Measurements from ENCODE around the gene CD300A.
"Not testable (repeated sequence)": the region's sequence is repeated elsewhere in the genome, so short reads cannot be mapped to it uniquely, and the experiment has no call there.

The CD300A gene

DNA sequence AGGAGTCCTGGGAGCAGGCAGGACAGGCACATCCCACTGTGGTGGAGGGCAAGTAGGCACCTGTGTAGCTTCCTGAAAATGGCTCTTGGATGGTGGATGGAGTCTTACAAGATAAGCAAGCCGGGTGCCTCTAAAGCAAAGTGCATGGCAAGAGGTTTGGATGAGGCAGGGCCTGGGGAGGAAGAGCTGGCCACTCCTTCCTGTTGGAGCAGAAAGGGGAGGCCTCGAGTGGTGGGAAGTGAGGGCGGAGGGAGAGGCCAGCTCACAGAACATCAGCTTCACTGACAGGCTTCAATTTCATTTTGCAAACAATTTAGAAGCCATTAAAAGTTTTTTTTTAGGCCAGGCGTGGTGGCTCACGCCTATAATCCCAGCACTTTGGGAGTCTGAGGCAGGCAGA lies 31.0 kb downstream of the CD300A start:
- Histone ChIP-seq H3K9ac (ENCODE audit: insufficient read length, low read depth) (no peak overlapping the region), H3K9me3 (ENCODE audit: insufficient read depth, low read length) (no peaks in the 10 kb centered on the region), H3K4me1 (ENCODE audit: insufficient read depth, insufficient read length) (no peaks in the 10 kb centered on the region), H3K4me3 (ENCODE audit: insufficient read length, low read depth) (no peak overlapping the region), H3K27me3 (ENCODE audit: insufficient read depth, insufficient read length) (no peaks in the 10 kb centered on the region), H3K36me3 (ENCODE audit: insufficient read depth, insufficient read length, low read length) (no peaks in the 10 kb centered on the region)
- no peak for TF ChIP-seq SUZ12 (IDR thresholded peaks at IDR 0.05; ENCODE audit: extremely low read depth, insufficient read depth, insufficient read length)
- no peak for DNase-seq (ENCODE audit: low read depth, low spot score)

- no peak overlapping the region for H3K4me3 ChIP-seq (ENCODE audit: insufficient read length, low read depth)
- no peak for TF ChIP-seq YY1 (IDR thresholded peaks at IDR 0.05; ENCODE audit: insufficient read depth, insufficient read length)
- no peak for TF ChIP-seq ZNF274 (IDR thresholded peaks at IDR 0.05; ENCODE audit: low read depth, low read length)
- TF ChIP-seq SUZ12 (IDR thresholded peaks at IDR 0.05; ENCODE audit: extremely low read depth, insufficient read depth, insufficient read length): no peak
Observed at GRCh38 chr17:74499992-74500391, 33.6 kb downstream of the CD300A start.

DNA sequence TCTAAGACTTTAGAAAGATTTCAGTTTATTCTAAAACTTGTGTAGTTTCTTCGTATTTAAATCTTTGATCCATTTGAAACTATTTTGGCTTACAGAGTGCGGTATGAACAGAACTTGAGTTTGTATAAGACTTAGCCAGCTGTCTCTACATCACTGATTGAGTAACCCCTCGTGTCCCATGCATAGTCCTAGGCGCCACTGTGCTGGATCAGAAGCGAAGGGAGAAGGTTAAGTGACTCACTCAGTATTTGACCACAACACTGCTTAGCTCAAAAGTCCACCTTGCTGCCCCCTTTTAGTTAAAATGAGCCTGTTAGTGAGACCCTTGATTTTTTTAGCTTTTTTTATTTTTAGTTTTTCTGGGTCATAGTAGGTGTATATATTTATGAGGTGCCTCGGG lies 36.4 kb downstream of the CD300A start:
- Histone ChIP-seq H3K36me3 (ENCODE audit: insufficient read depth, insufficient read length, low read length) (no peaks in the 10 kb centered on the region), H3K9ac (ENCODE audit: insufficient read length, low read depth) (no peak overlapping the region), H3K4me1 (ENCODE audit: insufficient read depth, insufficient read length) (no peaks in the 10 kb centered on the region), H3K27me3 (ENCODE audit: insufficient read depth, insufficient read length) (no peaks in the 10 kb centered on the region), H3K4me3 (ENCODE audit: insufficient read length, low read depth) (no peak overlapping the region), H3K9me3 (ENCODE audit: insufficient read depth, low read length) (no peaks in the 10 kb centered on the region)
- DNase-seq (ENCODE audit: low read depth, low spot score): no peak
- TF ChIP-seq SUZ12 (IDR thresholded peaks at IDR 0.05; ENCODE audit: extremely low read depth, insufficient read depth, insufficient read length) (no peak), ZNF274 (IDR thresholded peaks at IDR 0.05; ENCODE audit: low read depth, low read length) (no peak), YY1 (IDR thresholded peaks at IDR 0.05; ENCODE audit: insufficient read depth, insufficient read length) (no peak)

More at GRCh38 chr17:74499992-74500391, 33.6 kb downstream of the CD300A start:
- no peak for DNase-seq (ENCODE audit: low read depth, low spot score)
- Histone ChIP-seq H3K36me3 (ENCODE audit: insufficient read depth, insufficient read length, low read length) (no peaks in the 10 kb centered on the region), H3K9me3 (ENCODE audit: insufficient read depth, low read length) (no peaks in the 10 kb centered on the region), H3K27me3 (ENCODE audit: insufficient read depth, insufficient read length) (no peaks in the 10 kb centered on the region), H3K4me1 (ENCODE audit: insufficient read depth, insufficient read length) (no peaks in the 10 kb centered on the region), H3K9ac (ENCODE audit: insufficient read length, low read depth) (no peak overlapping the region)

GRCh38 chr17:74503949-74504348 lies 37.5 kb downstream of the CD300A start:
- H3K9me3 ChIP-seq (ENCODE audit: insufficient read depth, low read length); H3K9ac ChIP-seq (ENCODE audit: insufficient read length, low read depth); H3K4me3 ChIP-seq (ENCODE audit: insufficient read length, low read depth); H3K4me1 ChIP-seq (ENCODE audit: insufficient read depth, insufficient read length); DNase-seq (ENCODE audit: low read depth, low spot score); H3K27me3 ChIP-seq (ENCODE audit: insufficient read depth, insufficient read length); H3K36me3 ChIP-seq (ENCODE audit: insufficient read depth, insufficient read length, low read length): not testable (repeated sequence)

GRCh38 chr17:74508156-74508555 lies 41.7 kb downstream of the CD300A start:
- DNase-seq (ENCODE audit: low read depth, low spot score): no peak
- Histone ChIP-seq H3K4me3 (ENCODE audit: insufficient read length, low read depth) (no peak overlapping the region), H3K4me1 (ENCODE audit: insufficient read depth, insufficient read length) (no peaks in the 10 kb centered on the region)

GRCh38 chr17:74512036-74512435 lies 45.6 kb downstream of the CD300A start:
- H3K36me3 ChIP-seq (ENCODE audit: insufficient read depth, insufficient read length, low read length): no peaks in the 10 kb centered on the region
- no peak overlapping the region for H3K4me3 ChIP-seq (ENCODE audit: insufficient read length, low read depth)
- peaks cover 16% of the 10 kb centered on the region for H3K9me3 ChIP-seq (ENCODE audit: insufficient read depth, low read length)
- H3K4me1 ChIP-seq (ENCODE audit: insufficient read depth, insufficient read length): no peaks in the 10 kb centered on the region
- TF ChIP-seq SUZ12 (IDR thresholded peaks at IDR 0.05; ENCODE audit: extremely low read depth, insufficient read depth, insufficient read length) (no peak), ZNF274 (IDR thresholded peaks at IDR 0.05; ENCODE audit: low read depth, low read length) (no peak), YY1 (IDR thresholded peaks at IDR 0.05; ENCODE audit: insufficient read depth, insufficient read length) (no peak)
- no peak for DNase-seq (ENCODE audit: low read depth, low spot score)
- H3K27me3 ChIP-seq (ENCODE audit: insufficient read depth, insufficient read length): peaks cover 3% of the 10 kb centered on the region
- H3K9ac ChIP-seq (ENCODE audit: insufficient read length, low read depth): no peak overlapping the region

More at GRCh38 chr17:74508156-74508555, 41.7 kb downstream of the CD300A start:
- TF ChIP-seq ZNF274 (IDR thresholded peaks at IDR 0.05; ENCODE audit: low read depth, low read length) (no peak), SUZ12 (IDR thresholded peaks at IDR 0.05; ENCODE audit: extremely low read depth, insufficient read depth, insufficient read length) (no peak), YY1 (IDR thresholded peaks at IDR 0.05; ENCODE audit: insufficient read depth, insufficient read length) (no peak)
- H3K9me3 ChIP-seq (ENCODE audit: insufficient read depth, low read length): no peaks in the 10 kb centered on the region
- no peak overlapping the region for H3K9ac ChIP-seq (ENCODE audit: insufficient read length, low read depth)
- no peaks in the 10 kb centered on the region for H3K36me3 ChIP-seq (ENCODE audit: insufficient read depth, insufficient read length, low read length)
- peaks cover 3% of the 10 kb centered on the region for H3K27me3 ChIP-seq (ENCODE audit: insufficient read depth, insufficient read length)

DNA sequence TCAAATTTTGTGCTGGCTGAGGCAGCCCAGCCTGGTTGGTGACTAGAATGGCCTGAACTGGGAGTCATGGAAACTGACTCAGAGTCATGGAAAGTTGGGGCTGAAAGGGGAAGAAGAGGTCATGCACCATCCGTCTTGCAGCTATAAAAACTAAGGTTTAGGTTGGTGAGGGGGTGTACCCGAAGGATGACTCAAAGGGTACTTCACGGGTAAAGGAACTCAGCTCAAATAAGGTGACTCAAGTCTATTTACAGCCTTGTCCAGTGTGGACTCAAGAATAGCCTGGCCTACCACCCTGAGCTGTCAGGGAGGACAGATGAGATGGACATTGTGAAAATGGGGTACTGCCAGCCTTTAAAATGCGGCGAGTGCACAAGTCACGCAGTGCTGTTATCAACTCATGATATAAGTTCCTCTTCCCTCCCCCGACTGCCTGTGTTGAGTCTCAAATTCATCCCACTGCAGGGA lies 46.2 kb downstream of the CD300A start:
- no peaks in the 10 kb centered on the region for H3K4me1 ChIP-seq (ENCODE audit: insufficient read depth, insufficient read length)
- no peaks in the 10 kb centered on the region for H3K36me3 ChIP-seq (ENCODE audit: insufficient read depth, insufficient read length, low read length)
- H3K4me3 ChIP-seq (ENCODE audit: insufficient read length, low read depth): no peak overlapping the region
- TF ChIP-seq YY1 (IDR thresholded peaks at IDR 0.05; ENCODE audit: insufficient read depth, insufficient read length): no peak
- TF ChIP-seq ZNF274 (IDR thresholded peaks at IDR 0.05; ENCODE audit: low read depth, low read length): no peak
- TF ChIP-seq SUZ12 (IDR thresholded peaks at IDR 0.05; ENCODE audit: extremely low read depth, insufficient read depth, insufficient read length): no peak
- peaks cover 16% of the 10 kb centered on the region for H3K9me3 ChIP-seq (ENCODE audit: insufficient read depth, low read length)
- no peak for DNase-seq (ENCODE audit: low read depth, low spot score)
- peaks cover 3% of the 10 kb centered on the region for H3K27me3 ChIP-seq (ENCODE audit: insufficient read depth, insufficient read length)
- H3K9ac ChIP-seq (ENCODE audit: insufficient read length, low read depth): no peak overlapping the region
